ENCODE results near the gene PLBD2.

PLBD2 gene

GRCh38 chr12:113358381-113359132, at the start of gene PLBD2:
PLBD2 (plus strand) TSS chr12:113358587; CDS start chr12:113358601, 14 bp downstream.
- DNase-seq = peak; percentile 84

DNA sequence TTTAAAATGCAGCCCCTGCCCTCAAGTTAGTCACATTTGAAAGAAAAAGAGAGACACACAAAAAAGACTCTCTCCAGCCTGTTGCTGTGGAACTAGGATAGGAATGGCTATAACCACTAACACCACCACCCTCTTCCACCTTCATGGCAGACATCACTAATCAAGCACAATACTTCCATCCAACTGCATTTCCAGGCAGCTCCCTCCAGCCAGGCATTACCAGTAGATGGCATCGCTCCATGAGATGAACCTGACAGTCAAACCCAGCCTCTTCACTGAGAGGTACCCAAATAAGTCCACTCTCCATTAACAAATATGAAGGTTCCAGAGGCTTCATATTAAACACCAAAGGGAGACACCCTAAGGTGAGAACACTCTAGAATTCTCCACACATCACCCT, 47.9 kb upstream of the PLBD2 start:
- DNase-seq = no peak

DNA sequence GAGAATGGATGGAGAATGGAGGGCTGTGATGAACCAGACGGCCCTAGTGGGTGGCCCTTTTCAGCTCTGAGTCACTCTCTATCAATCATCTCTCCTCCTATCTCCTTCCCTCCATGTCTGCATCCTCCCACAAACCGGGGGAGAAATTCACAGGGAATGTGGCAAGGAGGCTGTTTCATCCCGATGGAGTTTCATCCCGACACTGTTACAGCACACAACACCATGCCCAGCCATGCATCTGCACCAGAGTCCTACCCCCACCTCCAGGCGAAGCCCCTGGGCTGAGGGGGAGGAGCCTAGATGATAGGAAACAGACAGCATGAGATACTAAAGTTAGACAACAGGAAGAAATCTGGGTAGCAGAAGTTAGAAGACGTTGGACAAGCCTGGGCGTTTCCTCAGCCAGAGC, 44.3 kb upstream of the PLBD2 start:
- DNase-seq = no peak

- DNase-seq = no peak
Observed at GRCh38 chr12:113315358-113315757, 43.0 kb upstream of the PLBD2 start.

DNA sequence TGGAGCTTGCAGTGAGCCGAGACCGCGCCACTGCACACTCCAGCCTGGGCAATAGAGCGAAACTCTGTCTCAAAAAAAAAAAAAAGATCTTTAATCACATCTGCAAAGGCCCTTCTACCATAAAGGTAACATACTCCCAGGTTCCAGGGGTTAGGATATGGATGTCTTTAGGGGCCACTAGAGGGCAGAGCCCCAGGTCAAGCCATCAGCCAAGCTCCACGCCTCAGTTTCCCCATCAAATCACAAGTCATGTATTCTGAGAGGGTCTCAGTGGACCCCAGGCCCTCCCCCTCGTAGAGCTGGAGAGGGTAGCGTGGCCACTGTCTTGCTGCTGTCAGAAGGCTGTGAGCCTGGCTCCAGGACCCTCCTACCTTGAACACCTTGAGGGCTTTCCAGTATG, 42.2 kb upstream of the PLBD2 start:
- DNase-seq = no peak

DNA sequence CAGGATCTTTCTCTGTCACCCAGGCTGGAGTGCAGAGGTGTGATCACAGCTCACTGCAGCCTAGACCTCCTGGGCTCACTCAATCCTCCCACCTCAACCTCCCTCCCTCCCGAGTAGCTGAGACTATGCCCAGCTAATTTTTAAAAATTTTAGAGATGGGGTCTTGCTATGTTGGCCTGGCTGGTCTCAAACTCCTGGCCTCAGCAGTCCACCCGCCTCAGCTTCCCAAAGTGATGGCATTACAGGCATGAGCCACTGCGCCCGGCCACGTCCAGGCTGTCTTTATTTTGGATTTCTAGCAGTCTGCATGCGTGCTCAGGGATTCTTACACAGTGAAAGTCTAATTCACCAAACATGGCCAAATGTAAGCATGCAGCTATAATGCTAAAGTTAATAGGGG, 41.3 kb upstream of the PLBD2 start:
- DNase-seq = no peak

DNA sequence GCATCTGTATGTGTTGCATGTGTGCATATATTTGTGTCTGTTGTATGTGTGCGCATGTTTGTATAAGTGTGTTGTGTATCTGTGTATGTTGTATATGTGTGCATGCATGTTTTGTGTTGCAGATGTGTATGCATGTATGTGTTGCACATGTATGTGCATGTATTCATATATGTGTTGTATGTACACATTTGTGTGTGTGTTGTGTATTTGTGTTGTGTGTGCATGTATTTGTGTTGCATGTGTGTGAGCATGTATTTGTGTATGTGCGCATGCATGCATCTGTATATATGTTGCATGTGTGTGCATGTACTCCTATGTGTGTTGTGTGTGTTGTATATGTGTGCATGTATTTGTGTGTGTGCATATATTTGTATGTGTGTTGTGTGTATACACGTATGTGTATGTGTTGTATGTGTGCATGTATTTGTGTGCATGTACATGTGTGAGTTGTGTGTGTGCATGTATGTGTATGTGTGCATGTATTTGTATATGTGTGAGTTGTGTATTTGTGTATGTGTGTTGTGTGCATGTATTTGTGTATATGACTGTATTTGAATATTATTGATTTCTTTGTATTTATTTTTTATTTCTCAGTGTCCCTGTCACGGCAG, 40.2 kb upstream of the PLBD2 start:
- no peak for DNase-seq

DNA sequence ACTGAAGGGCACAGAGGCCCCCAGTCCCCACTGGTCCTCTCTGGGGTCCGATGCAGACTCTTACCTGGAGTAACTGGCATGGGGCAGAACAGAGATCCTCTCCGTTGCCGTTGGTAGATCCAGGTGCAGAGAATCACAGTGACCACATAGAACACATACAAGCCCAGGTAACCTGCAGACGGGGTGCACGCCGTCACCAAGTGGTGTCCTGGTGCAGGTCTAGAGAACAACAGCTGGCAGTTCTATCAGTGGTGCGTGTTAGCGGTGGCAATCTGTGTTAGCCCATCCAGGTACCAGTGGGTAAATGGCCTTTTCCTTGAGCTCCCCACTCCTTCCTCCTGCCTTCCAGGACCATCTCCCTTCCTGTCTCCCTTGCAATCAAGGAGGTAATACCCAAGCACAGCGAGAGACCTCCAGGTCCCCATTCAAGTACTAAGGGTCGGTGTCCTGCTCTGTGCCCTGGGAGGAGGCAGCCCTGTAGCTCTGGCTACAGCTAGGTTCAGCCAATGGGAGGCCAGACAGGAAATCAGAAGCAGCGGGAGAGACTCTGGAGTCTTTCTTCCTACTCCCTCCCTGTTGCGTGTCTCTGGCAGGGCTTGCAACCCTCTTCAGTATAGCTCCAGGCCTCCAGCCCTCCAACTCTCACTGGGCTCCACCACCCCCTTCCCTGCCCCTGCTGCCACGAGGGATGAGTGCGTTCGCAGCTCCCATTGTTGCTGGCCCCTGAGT, 39.3 kb upstream of the PLBD2 start:
- DNase-seq = no peak

DNA sequence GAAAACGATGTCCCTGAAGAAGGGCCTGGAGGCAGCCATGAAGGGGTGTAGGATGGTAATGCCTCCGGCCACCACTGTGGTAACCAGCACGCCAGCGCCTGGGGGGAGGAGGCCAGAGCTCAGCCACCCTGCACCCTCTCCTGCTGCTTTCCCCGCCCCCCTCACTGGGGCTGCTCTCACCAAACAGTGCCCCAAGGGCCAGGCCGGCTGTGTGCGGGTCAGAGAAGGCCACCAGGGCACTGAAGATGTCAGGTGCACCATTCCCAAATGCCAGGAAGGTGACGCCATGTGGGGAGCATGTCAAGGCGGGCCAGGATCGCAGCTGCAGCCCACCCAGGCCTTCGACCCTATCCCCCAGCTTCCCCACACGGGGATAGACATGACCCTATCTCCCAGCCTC, 38.0 kb upstream of the PLBD2 start:
- no peak for DNase-seq

DNA sequence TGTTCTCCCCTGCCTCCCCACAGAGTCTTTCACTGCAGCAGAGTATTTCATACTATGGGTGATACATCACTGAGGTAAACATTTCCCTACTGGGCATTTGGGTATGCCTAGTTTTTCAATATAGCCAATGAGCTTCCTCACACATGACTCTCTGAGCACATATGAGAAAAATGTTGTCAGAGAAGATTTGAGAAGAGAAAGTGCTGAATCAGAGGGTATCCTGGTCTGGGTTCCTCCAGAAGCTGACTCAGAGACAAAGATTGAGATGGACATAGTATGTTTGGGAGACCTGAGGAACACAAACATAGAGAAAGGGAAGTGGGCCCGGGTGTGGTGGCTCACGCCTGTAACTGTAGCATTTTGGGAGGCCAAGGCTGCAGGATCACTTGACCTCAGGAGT, 36.0 kb upstream of the PLBD2 start:
- DNase-seq = no peak

- peak; percentile 27 for DNase-seq
Observed at GRCh38 chr12:113325916-113326315, 32.5 kb upstream of the PLBD2 start.

DNA sequence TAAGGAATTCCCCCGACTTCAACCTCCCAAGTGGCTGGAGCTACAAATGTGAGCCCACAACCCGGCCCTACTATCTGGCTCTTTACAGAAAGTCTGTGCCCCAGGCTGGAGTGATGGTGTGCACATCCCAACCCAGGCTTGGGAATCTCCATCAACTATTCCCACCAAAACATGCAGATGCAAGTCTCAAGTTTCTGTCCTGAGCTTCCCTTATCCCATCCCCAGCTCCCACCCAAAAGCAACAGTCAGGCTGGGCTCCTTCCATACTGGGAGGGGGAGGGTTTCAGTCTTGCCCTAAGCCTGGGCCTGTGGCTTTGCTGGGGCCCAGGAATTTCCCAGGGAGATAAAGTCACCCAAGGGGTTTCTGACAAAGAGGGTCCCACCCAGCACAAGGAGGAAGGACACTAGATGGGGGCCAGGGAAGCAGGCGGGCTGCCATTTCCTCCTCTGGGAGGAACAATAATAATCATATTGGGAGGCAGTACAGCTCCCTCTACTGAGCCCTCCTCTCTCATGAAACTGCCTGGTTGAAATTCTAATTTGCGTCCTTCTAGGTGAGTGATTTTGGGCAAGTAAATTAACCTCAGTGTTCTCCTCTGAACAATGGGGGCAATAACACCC, 31.5 kb upstream of the PLBD2 start:
- no peak for DNase-seq

GRCh38 chr12:113328368-113328889, 30.0 kb upstream of the PLBD2 start:
- DNase-seq = no peak

- DNase-seq = no peak
Observed at GRCh38 chr12:113329022-113329790, 29.2 kb upstream of the PLBD2 start.

DNA sequence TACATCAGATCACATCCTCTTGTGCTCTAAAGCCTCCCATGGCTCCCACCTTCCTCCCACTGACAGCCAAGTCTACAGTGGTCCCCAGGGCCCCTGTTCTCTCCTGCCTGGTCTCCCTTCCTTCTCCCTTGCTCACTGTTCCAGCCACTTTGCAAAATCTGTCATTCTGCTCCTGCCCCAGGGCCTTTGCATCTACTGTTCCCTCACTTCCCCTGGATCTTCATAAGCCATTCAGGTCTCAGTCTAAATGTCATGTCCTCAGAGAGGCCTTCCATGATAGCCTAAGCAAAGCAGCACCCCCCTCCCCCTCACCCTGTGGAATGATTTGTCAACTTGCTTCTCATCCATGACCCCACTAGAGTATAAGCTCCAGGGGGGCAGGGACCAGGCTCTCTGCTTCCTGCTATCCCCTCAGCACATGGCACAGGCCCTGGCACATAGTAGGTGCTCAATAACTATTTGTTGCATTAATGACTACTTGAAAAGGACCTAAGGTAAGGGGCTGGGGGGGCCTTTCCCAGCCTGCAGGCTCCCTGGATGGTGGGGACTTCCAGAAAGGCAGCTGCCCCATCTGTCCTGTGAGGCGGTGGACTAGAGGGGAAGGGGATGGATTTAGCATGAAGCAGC, 28.5 kb upstream of the PLBD2 start:
- DNase-seq = no peak

- DNase-seq = no peak
Observed at GRCh38 chr12:113330505-113330904, 27.9 kb upstream of the PLBD2 start.

DNA sequence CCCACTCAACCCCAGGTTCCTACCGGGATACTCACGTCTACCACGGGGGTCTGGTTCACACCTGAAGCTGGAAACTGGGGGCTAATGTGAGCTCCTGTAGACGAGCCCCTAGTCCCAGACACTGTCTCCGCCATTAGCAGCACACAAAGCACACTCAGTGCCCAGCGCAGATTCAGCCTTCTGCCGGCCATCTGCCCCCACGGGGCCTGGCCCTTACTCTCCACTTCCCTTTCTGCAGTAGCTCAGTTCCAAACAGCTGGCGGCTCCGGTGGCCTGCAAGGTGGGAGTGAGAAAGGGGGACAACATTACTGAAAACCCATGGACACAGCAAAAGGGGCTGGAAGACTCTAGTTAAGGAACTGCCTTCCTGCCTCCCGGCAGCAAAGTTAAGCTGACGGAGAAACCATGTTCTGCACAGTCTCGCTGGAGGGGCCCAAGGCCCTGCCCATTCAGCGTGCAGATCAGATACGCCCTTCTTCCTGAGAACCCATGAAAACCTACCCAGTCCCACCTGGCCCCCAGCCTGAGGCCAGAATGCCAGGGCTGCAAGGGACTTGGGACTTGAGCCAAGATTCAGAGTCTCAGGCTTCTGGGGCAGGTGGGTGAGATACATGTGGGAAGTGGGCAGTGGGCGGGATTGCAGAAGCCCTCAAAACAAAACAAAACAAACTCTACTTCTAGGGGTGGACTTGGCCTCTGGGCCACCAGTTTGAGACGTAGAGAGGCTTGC, 25.5 kb upstream of the PLBD2 start:
- no peak for DNase-seq

DNA sequence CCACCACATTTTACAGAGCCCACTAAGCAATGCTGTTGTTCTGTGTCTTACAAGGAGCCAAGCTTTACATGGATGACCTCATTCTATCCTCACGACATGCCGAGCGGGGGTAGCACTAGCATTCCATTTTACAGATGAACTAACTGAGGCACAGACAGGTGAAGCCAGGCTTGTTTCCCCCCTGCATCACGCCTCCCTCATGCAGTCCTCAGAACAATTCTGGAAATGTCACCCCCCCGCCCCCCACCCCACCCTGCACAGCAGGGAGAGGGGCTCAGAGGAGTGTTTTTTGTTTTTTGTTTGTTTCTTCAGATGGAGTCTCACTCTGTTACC, 25.0 kb upstream of the PLBD2 start:
- DNase-seq = no peak

GRCh38 chr12:113333877-113334785, 24.3 kb upstream of the PLBD2 start:
- no peak for DNase-seq

DNA sequence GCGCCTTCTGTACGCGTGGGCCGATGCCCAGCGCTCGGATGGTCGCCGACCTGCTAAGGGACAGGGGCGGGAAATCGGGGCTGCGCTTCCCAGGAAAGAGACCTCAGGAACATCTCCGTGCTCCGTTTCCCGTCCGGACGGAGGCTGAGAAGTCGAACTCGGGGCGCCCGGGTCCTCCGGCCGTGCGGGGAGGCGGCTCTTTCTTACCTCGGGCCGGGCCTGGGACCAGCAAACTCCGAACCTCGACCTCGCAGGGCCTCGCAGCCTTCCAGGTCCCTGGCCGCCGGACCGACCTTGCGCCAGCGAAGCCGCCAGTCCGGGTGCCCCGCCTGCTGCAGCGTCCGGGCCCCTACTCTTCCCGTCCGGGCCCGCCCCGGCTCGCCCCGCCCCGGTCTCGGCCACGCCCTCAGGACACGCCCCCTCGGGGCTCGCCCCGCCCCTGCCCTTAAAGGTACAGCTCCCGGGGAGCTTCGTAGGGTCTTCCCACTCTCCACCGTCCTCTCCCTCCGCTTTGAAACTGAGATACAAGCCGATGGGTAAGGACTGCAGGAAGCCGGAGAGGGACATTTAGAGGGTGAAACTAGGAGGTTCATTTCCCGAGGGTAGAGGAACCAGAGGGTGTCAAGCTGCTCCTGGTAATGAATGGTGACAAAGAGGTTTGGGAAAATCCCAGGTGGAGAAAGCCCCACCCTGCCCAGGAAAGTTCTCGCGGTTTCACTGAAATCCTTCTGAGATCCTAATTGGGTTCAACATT, 23.4 kb upstream of the PLBD2 start, which contains the start of gene SLC8B1:
Gene SLC8B1, minus strand, starts transcription at position 324 of the 754 bp plus-strand sequence. CDS start 2,231 bp downstream, outside the sequence.
- DNase-seq = peak; percentile 34
